GM21381 (cell line): ENCODE measurements around the gene OTOG.
"Not testable (repeated sequence)": the region's sequence is repeated elsewhere in the genome, so short reads cannot be mapped to it uniquely, and the experiment has no call there.

Source experiments
- ATAC-seq: cut with Tn5 transposase; IDR thresholded peaks from one replicate; pipeline ENCODE4 v1.9.1; 2021; ENCODE audit warnings: mild to moderate bottlenecking, moderate library complexity; ENCODE audit not compliant: unreplicated experiment

The OTOG gene

DNA sequence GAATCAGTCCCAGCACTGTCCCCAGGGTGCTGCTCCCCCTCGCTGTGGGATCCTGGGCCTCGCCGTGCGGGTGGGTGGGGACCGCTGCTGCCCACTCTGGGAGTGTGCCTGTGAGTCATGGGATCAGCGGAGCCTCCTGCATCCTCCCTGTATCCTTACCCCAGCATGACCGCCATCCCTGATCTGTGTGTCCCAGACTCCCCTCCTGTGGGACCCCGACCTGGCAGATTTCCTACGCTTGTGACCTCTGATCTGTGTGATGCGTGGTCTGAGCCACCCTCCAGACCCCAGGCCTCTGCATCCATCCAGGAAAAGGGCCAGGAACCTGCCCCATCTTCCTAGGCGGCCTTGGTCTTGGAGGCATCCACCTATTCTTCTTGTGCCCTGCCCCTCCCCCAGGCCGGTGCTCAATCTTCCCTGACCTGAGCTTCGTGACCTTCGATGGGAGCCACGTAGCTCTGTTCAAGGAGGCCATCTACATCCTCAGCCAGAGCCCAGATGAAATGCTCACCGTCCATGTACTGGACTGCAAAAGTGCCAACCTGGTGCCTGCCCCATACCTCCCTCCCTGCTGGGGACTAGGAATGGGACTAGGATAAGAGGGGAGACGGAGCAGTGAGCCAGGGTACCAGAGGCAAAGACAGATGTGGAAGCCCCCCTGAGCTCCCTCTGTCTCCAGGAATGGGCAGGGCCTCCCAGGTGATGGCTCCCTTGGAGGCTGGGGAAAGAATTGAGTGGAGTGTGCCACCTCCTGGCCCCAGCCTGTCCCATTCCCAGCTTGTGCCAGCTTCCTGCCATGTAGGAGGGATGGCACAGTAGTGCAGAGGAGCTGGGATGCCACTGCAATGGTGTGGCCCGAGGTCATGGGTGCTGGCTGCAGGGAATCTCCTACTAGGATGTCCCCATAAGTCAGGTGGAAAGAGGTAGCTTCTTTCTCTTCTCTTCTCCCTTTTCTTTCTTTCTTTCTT is 65.4 kb downstream of the OTOG start:
- no peak for ATAC-seq

DNA sequence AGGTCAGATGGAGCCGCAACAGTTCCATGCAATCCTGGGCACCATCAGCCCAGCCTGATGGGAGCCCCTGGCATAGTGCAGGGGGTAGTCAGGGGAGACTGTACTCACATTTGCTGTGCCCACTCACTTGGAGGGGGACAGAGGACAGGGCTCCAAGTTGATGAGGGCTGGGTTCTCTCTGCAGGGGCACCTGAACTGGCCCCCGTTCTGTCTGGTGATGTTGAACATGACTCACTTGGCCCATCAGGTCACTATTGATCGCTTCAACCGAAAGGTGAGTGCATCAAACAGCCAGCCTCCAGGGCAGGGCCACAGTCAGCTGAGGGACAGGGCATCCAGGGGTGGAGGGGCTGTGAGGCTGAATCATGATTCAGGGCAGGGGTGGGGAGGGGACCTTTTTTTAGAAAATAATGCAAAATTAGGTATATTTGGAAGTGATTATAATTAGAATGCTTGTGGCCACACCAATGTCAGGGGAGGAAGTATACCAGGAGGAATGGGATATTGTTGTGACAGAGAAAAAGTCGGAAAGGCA is 66.4 kb downstream of the OTOG start:
- no peak for ATAC-seq

DNA sequence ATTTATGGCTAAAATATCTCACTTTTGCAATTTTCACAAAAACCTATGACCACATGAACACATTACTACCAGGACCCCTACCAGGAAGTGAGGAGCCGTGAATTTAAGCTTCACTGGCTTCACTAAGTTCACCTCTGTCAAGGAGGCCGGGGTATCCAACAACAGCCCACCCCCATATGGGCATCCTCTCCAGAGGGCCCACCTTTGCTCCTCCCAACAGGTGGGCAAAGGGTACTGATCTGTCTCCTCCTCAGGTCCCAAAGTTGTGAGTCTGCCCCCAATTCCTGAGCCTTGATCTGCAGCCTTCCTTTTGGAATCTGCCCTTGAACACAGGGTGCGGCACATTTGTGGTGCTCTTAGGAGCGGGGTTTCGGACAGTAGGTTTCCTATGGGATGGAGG is 66.9 kb downstream of the OTOG start:
- ATAC-seq, result no peak

GRCh38 chr11:17622711-17623110 is 75.7 kb downstream of the OTOG start:
- ATAC-seq, result not testable (repeated sequence)

GRCh38 chr11:17629113-17629512 is 82.1 kb downstream of the OTOG start:
- no peak for ATAC-seq

GRCh38 chr11:17630936-17631335 is 83.9 kb downstream of the OTOG start:
- ATAC-seq, result no peak

GRCh38 chr11:17631702-17632365 is 84.8 kb downstream of the OTOG start:
- no peak for ATAC-seq

DNA sequence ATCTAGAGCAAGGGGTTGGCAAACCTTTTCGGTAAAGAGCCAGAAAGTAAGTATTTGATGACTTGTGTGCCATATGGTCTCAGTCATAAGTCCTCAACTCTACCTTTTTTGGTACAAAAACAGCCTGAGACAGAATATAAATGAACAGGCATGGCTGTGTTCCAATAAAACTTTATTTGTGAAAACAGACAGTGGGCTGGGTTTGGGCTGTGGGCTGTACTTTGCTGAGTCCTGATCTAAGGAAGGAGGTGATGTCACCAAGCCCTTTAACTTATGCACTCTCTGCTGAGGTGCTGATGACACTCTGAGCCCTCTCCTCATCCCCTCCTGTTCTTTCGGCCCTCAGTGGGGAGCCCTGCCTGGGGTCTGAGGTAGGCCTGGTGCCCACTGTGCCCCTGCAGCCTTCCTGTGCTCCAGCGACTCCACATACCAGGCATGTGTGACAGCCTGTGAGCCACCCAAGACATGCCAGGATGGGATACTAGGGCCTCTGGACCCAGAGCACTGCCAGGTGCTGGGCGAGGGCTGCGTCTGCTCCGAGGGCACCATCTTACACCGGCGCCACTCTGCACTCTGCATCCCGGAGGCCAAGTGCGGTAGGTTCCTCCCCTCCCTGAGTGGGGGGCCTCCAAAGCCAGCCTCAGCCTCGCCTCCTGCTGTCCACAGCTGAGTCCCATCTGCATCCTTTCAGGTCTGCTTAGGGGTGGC is 86.4 kb downstream of the OTOG start:
- no peak for ATAC-seq

DNA sequence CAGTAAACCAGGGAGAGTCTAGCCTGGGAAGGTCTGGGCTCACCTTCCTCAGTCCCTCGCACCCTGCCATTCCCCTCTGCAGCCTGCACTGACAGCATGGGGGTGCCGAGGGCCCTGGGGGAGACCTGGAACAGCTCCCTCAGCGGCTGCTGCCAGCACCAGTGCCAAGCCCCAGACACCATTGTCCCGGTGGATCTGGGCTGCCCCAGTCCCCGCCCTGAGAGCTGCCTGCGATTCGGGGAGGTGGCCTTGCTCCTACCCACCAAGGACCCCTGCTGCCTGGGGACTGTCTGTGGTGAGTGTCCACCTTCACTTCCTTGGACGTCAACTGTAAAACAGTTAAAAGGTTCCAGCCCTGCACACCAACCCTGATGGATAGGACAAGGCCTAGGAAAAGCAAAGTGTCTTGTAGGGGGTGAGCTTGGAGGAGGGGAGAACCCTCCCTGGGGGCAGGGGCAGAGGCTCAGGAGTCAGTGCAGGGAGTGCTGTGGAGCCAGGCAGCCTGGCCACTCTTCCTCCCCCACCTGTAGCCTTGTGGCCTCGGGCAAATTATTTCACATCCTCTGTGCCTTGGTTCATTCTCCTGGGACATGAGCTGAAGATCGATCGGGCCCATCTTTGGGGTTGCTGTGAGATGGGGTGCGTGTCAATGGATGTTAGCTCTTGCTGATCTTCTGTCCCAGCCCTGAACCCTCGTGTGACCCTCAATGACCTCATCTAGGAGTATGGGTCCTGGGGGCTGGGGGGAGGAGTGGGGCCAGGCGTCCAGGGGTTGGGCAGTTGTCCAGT is 87.1 kb downstream of the OTOG start:
- ATAC-seq, result no peak

GRCh38 chr11:17634776-17635550 is 87.9 kb downstream of the OTOG start:
- ATAC-seq, result no peak

- ATAC-seq, result no peak
Observed at GRCh38 chr11:17635551-17635938, 88.5 kb downstream of the OTOG start.

- ATAC-seq, result no peak
Observed at GRCh38 chr11:17636721-17637120, 89.7 kb downstream of the OTOG start.

GRCh38 chr11:17637901-17638300 is 90.8 kb downstream of the OTOG start:
- ATAC-seq, result no peak

DNA sequence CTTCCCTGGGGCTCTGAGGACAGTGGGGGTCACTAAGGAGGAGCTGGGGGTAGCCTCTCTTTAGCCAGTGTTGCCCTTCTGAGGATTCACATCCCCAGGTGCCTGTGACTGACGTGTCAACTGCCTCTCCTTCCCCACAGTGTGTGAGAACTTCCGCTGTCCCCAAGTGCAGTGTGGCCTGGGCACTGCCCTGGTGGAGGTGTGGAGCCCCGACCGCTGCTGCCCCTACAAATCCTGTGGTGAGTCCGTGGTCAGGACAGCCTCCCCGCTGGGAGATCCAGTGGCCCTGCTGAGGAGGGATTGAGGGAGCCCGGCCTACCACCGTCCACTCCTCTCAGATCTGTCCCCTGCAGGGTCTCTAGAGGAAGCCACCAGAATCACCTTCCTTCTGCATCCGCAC is 91.3 kb downstream of the OTOG start:
- ATAC-seq, result no peak

- ATAC-seq, result no peak
Observed at GRCh38 chr11:17639091-17639490, 92.0 kb downstream of the OTOG start.

- ATAC-seq, result no peak
Observed at GRCh38 chr11:17639781-17640180, 92.7 kb downstream of the OTOG start.

- ATAC-seq, result no peak
Observed at GRCh38 chr11:17640493-17641164, 93.6 kb downstream of the OTOG start.

DNA sequence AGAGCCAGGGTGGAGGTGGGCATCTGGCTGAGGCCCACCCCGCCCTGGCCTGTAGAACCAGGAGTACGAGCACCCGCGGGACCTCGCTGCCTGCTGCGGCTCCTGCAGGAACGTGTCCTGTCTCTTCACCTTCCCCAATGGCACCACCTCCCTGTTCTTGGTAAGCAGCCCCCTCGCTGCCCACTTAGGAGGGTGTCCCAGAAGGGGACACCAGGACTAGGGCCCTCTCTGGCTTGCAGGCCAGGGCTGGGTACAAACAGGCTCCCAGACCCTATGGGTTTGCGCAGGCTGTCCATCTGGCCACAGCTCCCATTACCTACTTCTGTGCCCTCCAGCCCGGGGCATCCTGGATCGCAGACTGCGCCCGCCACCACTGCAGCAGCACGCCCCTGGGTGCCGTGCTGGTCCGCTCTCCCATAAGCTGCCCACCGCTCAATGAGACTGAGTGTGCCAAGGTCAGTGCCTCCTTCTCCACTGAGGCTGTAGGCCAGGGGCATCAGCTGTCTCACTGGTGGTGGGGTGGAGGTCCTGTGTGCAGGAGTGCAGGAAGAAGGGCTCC is 94.8 kb downstream of the OTOG start:
- ATAC-seq, result no peak

DNA sequence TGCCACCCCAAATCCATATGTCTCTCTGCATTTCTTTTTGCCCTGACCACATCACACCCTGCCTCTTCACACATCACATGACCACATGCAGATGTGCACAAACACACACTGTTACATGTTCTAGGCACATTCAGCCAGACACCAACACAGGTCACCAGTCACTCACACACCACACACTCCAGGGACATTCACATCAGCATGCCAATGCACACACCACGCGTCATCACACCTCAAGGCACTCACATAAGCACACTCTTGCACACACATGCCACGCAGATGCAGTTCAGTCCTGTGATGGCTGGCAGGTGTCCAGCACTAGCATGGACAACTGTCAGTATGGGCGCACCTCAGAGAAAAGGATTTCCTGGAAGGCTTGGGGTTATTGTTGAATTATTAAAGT is 95.3 kb downstream of the OTOG start:
- no peak for ATAC-seq
